GM10248 (cell line): ENCODE measurements around the gene PRDM16.

Source experiments
- CTCF ChIA-PET: fragments of 300-600 bp; sonication (Branson Sonifier 250); formaldehyde crosslinking; extraction: SDS; loops from one replicate; lab custom pipeline; 2021; ENCODE audit warnings: antibody characterized with exemption; lab: Yijun Ruan, JAX
- POLR2A ChIA-PET: fragments of 350-650 bp; sonication (Branson Sonifier 250); formaldehyde crosslinking; extraction: SDS; loops from one replicate; lab custom pipeline; 2020; ENCODE audit warnings: antibody characterized with exemption; lab: Yijun Ruan, JAX
- DNase-seq: peaks from one replicate; pipeline ENCODE4 v3.0.0; 2012; ENCODE audit errors: extremely low spot score
- CTCF ChIP-seq: IDR thresholded peaks from 2 replicates; pipeline ENCODE4 v1.5.1; 2012; ENCODE audit warnings: mild to moderate bottlenecking, low read depth; ENCODE audit errors: extremely low read depth, missing control alignments, control extremely low read depth

The PRDM16 gene

GRCh38 chr1:3442331-3442730 lies 373.3 kb downstream of the PRDM16 start:
- DNase-seq: no peak
- POLR2A ChIA-PET: no interaction called here
- TF ChIP-seq CTCF: no peak
- CTCF ChIA-PET: interaction anchor here (1.6 kb wide), 1 partner anchor 10 kb away, joined by 10 read pairs; no protein-coding TSS in a partner anchor

- no peak for TF ChIP-seq CTCF
- ChIA-PET POLR2A (no interaction called here), CTCF (interaction anchor here (1.1 kb wide), 1 partner anchor 10 kb away, joined by 5 read pairs; no protein-coding TSS in a partner anchor)
- no peak for DNase-seq
Measured at GRCh38 chr1:3442901-3443300, 373.9 kb downstream of the PRDM16 start.

GRCh38 chr1:3443807-3444206 lies 374.8 kb downstream of the PRDM16 start:
- CTCF ChIA-PET: interaction anchor here (1.1 kb wide), 1 partner anchor 9 kb away, joined by 5 read pairs; no protein-coding TSS in a partner anchor
- no peak for TF ChIP-seq CTCF
- POLR2A ChIA-PET: no interaction called here
- DNase-seq: no peak

GRCh38 chr1:3444298-3444697 lies 375.3 kb downstream of the PRDM16 start:
- no peak for TF ChIP-seq CTCF
- ChIA-PET CTCF (interaction anchor here (1.3 kb wide), 1 partner anchor 9 kb away, joined by 5 read pairs; no protein-coding TSS in a partner anchor), POLR2A (no interaction called here)
- no peak for DNase-seq

- no peak for TF ChIP-seq CTCF
- ChIA-PET CTCF (interaction anchor here (1.3 kb wide), 1 partner anchor 8 kb away, joined by 5 read pairs; no protein-coding TSS in a partner anchor), POLR2A (no interaction called here)
- no peak for DNase-seq
Measured at GRCh38 chr1:3444736-3445135, 375.7 kb downstream of the PRDM16 start.

- DNase-seq: no peak
- no peak for TF ChIP-seq CTCF
- ChIA-PET CTCF (no interaction called here), POLR2A (no interaction called here)
Measured at GRCh38 chr1:3450202-3450863, 381.3 kb downstream of the PRDM16 start.
